H1 (cell line): ENCODE measurements around the gene HADHB. TPM values are rescaled to one million over a fixed set of nuclear protein-coding genes. Genes with fewer than 3 reads are reported as not detected.

Source experiments
- CTCF ChIA-PET: fragments of 300-600 bp; sonication (Branson Sonifier 250); formaldehyde crosslinking; loops from one replicate; lab custom pipeline; 2021; ENCODE audit not compliant: partially characterized antibody; lab: Charles Lee
- POLR2A ChIA-PET: fragments of 300-600 bp; sonication (Branson Sonifier 250); formaldehyde crosslinking; loops from one replicate; lab custom pipeline; 2021; ENCODE audit warnings: inconsistent platforms; ENCODE audit not compliant: partially characterized antibody; lab: Charles Lee
- DNase-seq, 2 experiments: peaks; one replicate each; pipeline versions ENCODE4 v3.0.0 to v3.0.0-alpha.2; 2010 to 2022; ENCODE audit warnings: low spot score in 2 of 2, low read depth in 1 of 2, mixed read lengths in 1 of 2
- FAIRE-seq: peaks from 2 replicates; lab custom pipeline; 2011; peaks lifted over from hg19 to GRCh38; lab: Jason Lieb, UNC
- H2AFZ ChIP-seq: 2 replicates; pipeline ENCODE4 v1.8.1; 2012; ENCODE audit warnings: low read length, inconsistent platforms
- H2AK5ac ChIP-seq: 2 replicates; pipeline ENCODE4 v1.6.1; 2013; ENCODE audit warnings: low read depth, low read length
- H2BK120ac ChIP-seq: replicated peaks from 2 replicates; pipeline ENCODE3; 2013; ENCODE audit warnings: low read depth, low read length, inconsistent platforms
- H2BK12ac ChIP-seq: 2 replicates; pipeline ENCODE4 v1.6.1; 2013; ENCODE audit warnings: low read depth, low read length
- H2BK15ac ChIP-seq: 2 replicates; pipeline ENCODE4 v1.6.1; 2013; ENCODE audit warnings: low read length
- H2BK20ac ChIP-seq: 2 replicates; pipeline ENCODE4 v1.6.1; 2013; ENCODE audit warnings: low read length
- H2BK5ac ChIP-seq: 2 replicates; pipeline ENCODE4 v1.6.1; 2013; ENCODE audit warnings: low read depth, low read length
- H3K14ac ChIP-seq: 2 replicates; pipeline ENCODE4 v1.6.1; 2013; ENCODE audit warnings: inconsistent platforms; ENCODE audit not compliant: insufficient read length
- H3K18ac ChIP-seq: 2 replicates; pipeline ENCODE4 v1.6.1; 2013; ENCODE audit warnings: low read length; ENCODE audit errors: extremely low read depth
- H3K23ac ChIP-seq: 2 replicates; pipeline ENCODE4 v1.6.1; 2013; ENCODE audit warnings: inconsistent platforms; ENCODE audit not compliant: insufficient read length
- H3K23me2 ChIP-seq: 2 replicates; pipeline ENCODE4 v1.6.1; 2013; ENCODE audit warnings: low read depth, low read length
- H3K27ac ChIP-seq: 2 replicates; pipeline ENCODE4 v1.6.1; 2011; ENCODE audit warnings: low read depth, low read length, inconsistent platforms
- H3K27me3 ChIP-seq, 4 experiments: replicated peaks in 1 of 4; 1 replicate in 1 of 4; 2 replicates in 3 of 4; pipeline versions ENCODE4 v1.6.1 to v1.8.1; 2011 to 2013; ENCODE audit warnings: low read length in 3 of 4, mild to moderate bottlenecking in 3 of 4, inconsistent platforms in 2 of 4, mixed read lengths in 2 of 4, moderate library complexity in 1 of 4; ENCODE audit not compliant: control insufficient read depth in 3 of 4, insufficient read depth in 3 of 4; ENCODE audit errors: extremely low read depth in 1 of 4
- H3K36me3 ChIP-seq, 4 experiments: 2 replicates each; pipeline versions ENCODE4 v1.6.1 to v1.8.1; 2011 to 2013; ENCODE audit warnings: mild to moderate bottlenecking in 4 of 4, low read length in 3 of 4, moderate library complexity in 2 of 4, control low read depth in 1 of 4, inconsistent platforms in 1 of 4; ENCODE audit not compliant: insufficient read depth in 4 of 4, control insufficient read depth in 2 of 4
- H3K4ac ChIP-seq: replicated peaks from 2 replicates; pipeline ENCODE3; 2013; ENCODE audit warnings: low read length, low read depth, mixed read lengths, inconsistent platforms; ENCODE audit not compliant: insufficient read length
- H3K4me1 ChIP-seq, 4 experiments: replicated peaks in 1 of 4; 1 replicate in 1 of 4; 2 replicates in 3 of 4; pipeline versions ENCODE4 v1.6.1 to v1.8.1; 2011 to 2013; ENCODE audit warnings: low read length in 3 of 4, inconsistent platforms in 2 of 4, mixed read lengths in 1 of 4; ENCODE audit not compliant: insufficient read depth in 4 of 4, control insufficient read depth in 3 of 4
- H3K4me2 ChIP-seq, 2 experiments: 2 replicates each; pipeline versions ENCODE4 v1.6.1 to v1.8.1; 2011 to 2013; ENCODE audit warnings: low read depth in 2 of 2, low read length in 2 of 2, control low read depth in 1 of 2, inconsistent platforms in 1 of 2, mild to moderate bottlenecking in 1 of 2; ENCODE audit not compliant: insufficient read depth in 1 of 2
- H3K4me3 ChIP-seq, 4 experiments: fragments of 200-600, 300-600 bp in 1 of 4; sonication (generic), shearing (Covaris generic), sonication (Bioruptor Twin) in 1 of 4; 2 replicates each; pipeline versions ENCODE4 v1.5.1 to v1.8.1; 2011 to 2016; ENCODE audit warnings: low read length in 4 of 4, low read depth in 3 of 4, control low read depth in 2 of 4, inconsistent platforms in 2 of 4, mild to moderate bottlenecking in 2 of 4, mixed read lengths in 1 of 4, moderate library complexity in 1 of 4; ENCODE audit not compliant: insufficient read depth in 2 of 4; ENCODE audit errors: extremely low read depth in 1 of 4
- H3K56ac ChIP-seq: replicated peaks from 2 replicates; pipeline ENCODE3; 2013; ENCODE audit warnings: low read depth, mild to moderate bottlenecking, mixed read lengths, low read length, inconsistent platforms; ENCODE audit not compliant: insufficient read length
- H3K79me1 ChIP-seq: 2 replicates; pipeline ENCODE4 v1.6.1; 2013; ENCODE audit warnings: low read depth, low read length, control low read depth
- H3K79me2 ChIP-seq, 2 experiments: 2 replicates each; pipeline versions ENCODE4 v1.6.1 to v1.8.1; 2012 to 2013; ENCODE audit warnings: low read length in 2 of 2, mild to moderate bottlenecking in 2 of 2, inconsistent platforms in 1 of 2; ENCODE audit not compliant: insufficient read depth in 2 of 2, control insufficient read depth in 1 of 2
- H3K9ac ChIP-seq, 4 experiments: replicated peaks in 1 of 4; 1 replicate in 1 of 4; 2 replicates in 3 of 4; pipeline versions ENCODE4 v1.6.1 to v1.8.1; 2011 to 2013; ENCODE audit warnings: low read depth in 3 of 4, low read length in 3 of 4, control low read depth in 2 of 4, mild to moderate bottlenecking in 2 of 4, moderate library complexity in 2 of 4, inconsistent platforms in 1 of 4; ENCODE audit errors: extremely low read depth in 1 of 4
- H3K9me3 ChIP-seq, 2 experiments: 2 replicates each; pipeline versions ENCODE4 v1.6.1 to v1.8.1; 2012 to 2013; ENCODE audit warnings: mild to moderate bottlenecking in 2 of 2, moderate library complexity in 2 of 2, control low read depth in 1 of 2, inconsistent platforms in 1 of 2, low read depth in 1 of 2, low read length in 1 of 2, mixed read lengths in 1 of 2; ENCODE audit not compliant: insufficient read depth in 2 of 2
- H4K20me1 ChIP-seq, 2 experiments: replicated peaks in 1 of 2; 2 replicates each; pipeline versions ENCODE3 to v1.8.1; 2011 to 2013; ENCODE audit warnings: inconsistent platforms in 2 of 2, low read length in 2 of 2, mild to moderate bottlenecking in 1 of 2; ENCODE audit not compliant: insufficient read depth in 2 of 2, control insufficient read depth in 1 of 2
- H4K5ac ChIP-seq: 2 replicates; pipeline ENCODE4 v1.6.1; 2013; ENCODE audit warnings: low read length, low read depth, mixed read lengths, inconsistent platforms; ENCODE audit not compliant: insufficient read length
- H4K8ac ChIP-seq: 2 replicates; pipeline ENCODE4 v1.8.0; 2013; ENCODE audit warnings: mild to moderate bottlenecking, moderate library complexity, low read length, inconsistent platforms; ENCODE audit not compliant: insufficient read depth; ENCODE audit errors: extremely low read depth
- H4K91ac ChIP-seq: replicated peaks from 2 replicates; pipeline ENCODE3; 2013; ENCODE audit warnings: low read length, mixed read lengths, inconsistent platforms; ENCODE audit not compliant: insufficient read length
- CHD2 ChIP-seq: IDR thresholded peaks from 2 replicates; pipeline ENCODE4 v1.6.1; 2012; ENCODE audit warnings: low read length, improper control_type of control experiment
- E2F6 ChIP-seq: IDR thresholded peaks from 2 replicates; pipeline ENCODE4 v1.6.1; 2012; ENCODE audit warnings: inconsistent platforms
- EZH2 ChIP-seq: fragments of 200-600 bp; sonication (generic); IDR thresholded peaks from 2 replicates; pipeline ENCODE4 v1.7.1; 2012; ENCODE audit warnings: low read depth, mild to moderate bottlenecking, moderate library complexity, low read length, inconsistent platforms; ENCODE audit not compliant: severe bottlenecking
- FOSL1 ChIP-seq: IDR thresholded peaks from 2 replicates; pipeline ENCODE4 v1.6.1; 2011; ENCODE audit warnings: mild to moderate bottlenecking, low read depth, low read length, moderate library complexity; ENCODE audit not compliant: insufficient read depth
- JUND ChIP-seq: IDR thresholded peaks from 2 replicates; pipeline ENCODE4 v1.6.1; 2011; ENCODE audit warnings: mild to moderate bottlenecking, improper control_type of control experiment, low read length
- MAX ChIP-seq: IDR thresholded peaks from 2 replicates; pipeline ENCODE4 v1.6.1; 2012; ENCODE audit warnings: inconsistent platforms
- PHF8 ChIP-seq: fragments of 200-600 bp; sonication (generic); conservative IDR thresholded peaks from 2 replicates; pipeline ENCODE4 v1.7.1; 2012; ENCODE audit warnings: low read depth, mild to moderate bottlenecking, inconsistent platforms, low read length, moderate library complexity
- RAD21 ChIP-seq, 2 experiments: IDR thresholded peaks in 1 of 2; conservative IDR thresholded peaks in 1 of 2; 2 replicates each; pipeline ENCODE4 v1.6.1; 2011; ENCODE audit warnings: low read depth in 2 of 2, low read length in 2 of 2, improper control_type of control experiment in 1 of 2, inconsistent platforms in 1 of 2, mild to moderate bottlenecking in 1 of 2, moderate library complexity in 1 of 2
- SRF ChIP-seq: IDR thresholded peaks from 2 replicates; pipeline ENCODE4 v1.6.1; 2011; ENCODE audit warnings: mild to moderate bottlenecking, low read depth, low read length, moderate library complexity
- TAF1 ChIP-seq: IDR thresholded peaks from 2 replicates; pipeline ENCODE4 v1.6.1; 2011; ENCODE audit warnings: mild to moderate bottlenecking, low read depth, low read length
- TAF7 ChIP-seq: optimal IDR thresholded peaks from 2 replicates; pipeline ENCODE3; 2011; ENCODE audit warnings: low read depth, mild to moderate bottlenecking, inconsistent platforms, low read length, moderate library complexity, borderline replicate concordance
- ZNF274 ChIP-seq: IDR thresholded peaks from 2 replicates; pipeline ENCODE4 v1.7.0; 2012; ENCODE audit warnings: low read length, borderline replicate concordance; ENCODE audit errors: extremely low read depth
- WGBS, 2 experiments: shearing (Covaris generic) in 1 of 2; methylation state at CpG; one replicate each; pipeline versions ENCODE4 v1.1.6 to v1.1.7; 2013 to 2015; ENCODE audit warnings: low lambda C conversion rate in 2 of 2, mixed read lengths in 2 of 2, inconsistent platforms in 1 of 2, low coverage in 1 of 2, missing lambda C conversion rate in 1 of 2; ENCODE audit not compliant: insufficient replicate concordance in 2 of 2, insufficient coverage in 1 of 2, insufficient read length in 1 of 2; ENCODE audit errors: extremely low coverage in 1 of 2, missing lambda C conversion rate in 1 of 2; 5-methylcytosine and 5-hydroxymethylcytosine counted together
- polyA plus RNA-seq, 7 experiments: library from polyadenylated mRNA; depleted of rRNA in 3 of 7; stranded (reverse) in 5 of 7; unstranded in 2 of 7; fragments of >200 nt in 5 of 7; fragments of 200-250 nt in 2 of 7; gene quantifications; 1 replicate in 5 of 7; 2 replicates in 1 of 7; 4 replicates in 1 of 7; pipeline versions ENCODE4 v1.2.1 to v1.2.3, GENCODE V29; 2011 to 2013; ENCODE audit warnings: missing spikeins in 2 of 7, mixed read lengths in 2 of 7
- total RNA-seq: library from RNA; stranded (reverse); fragmentation: NEBNext Ultra II Directional; extraction: Animal tissue kit (Norgen Biotek cat#: 25700); gene quantifications from 2 replicates; pipeline ENCODE4 v1.2.1, GENCODE V29; 2021
- TF ChIP-seq, protein P1 (sequence below): IDR thresholded peaks from 2 replicates; pipeline ENCODE4 v1.6.1; 2011; ENCODE audit warnings: low read depth, mild to moderate bottlenecking, low read length; ENCODE audit not compliant: insufficient read depth

HADHB gene
- total and polyA plus RNA-seq, 2 of the 8 experiments (the other 6 are each of a cell fraction or from before 2014, with no cell fraction given), result 47.7 to 52.3 TPM

DNA sequence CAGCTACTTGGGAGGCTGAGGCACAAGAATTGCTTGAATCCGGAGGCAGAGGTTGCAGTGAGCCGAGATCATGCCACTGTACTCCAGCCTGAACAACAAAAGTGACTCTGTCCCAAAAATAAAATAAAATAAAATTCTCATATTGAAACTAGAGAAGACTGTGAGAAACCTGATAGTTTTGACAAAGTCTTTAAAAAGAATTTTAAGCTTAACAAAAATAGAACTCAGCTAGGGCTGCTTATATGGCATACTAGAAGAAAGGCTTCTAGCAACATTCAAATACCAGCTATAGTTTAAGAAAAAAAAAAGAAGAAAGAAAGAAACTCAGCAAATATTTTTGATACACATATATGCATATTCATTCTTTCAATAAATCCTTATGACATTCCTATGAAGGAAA, 13.9 kb upstream of the HADHB start:
- FAIRE-seq (no peak), DNase-seq (no peak)
- 76% methylated on average over 2 of the region's 2 CpGs; no CpG with 5 or more reads in 1 of the 2 experiments for WGBS, 2 experiments
- H3K56ac ChIP-seq, result no peak overlapping the region
- no peak overlapping the region for H3K27ac ChIP-seq
- TF ChIP-seq PHF8 (no peak), JUND (no peak), TAF1 (no peak), FOSL1 (no peak), RAD21 (IDR thresholded peaks at IDR 0.05 in 1 of 2, conservative IDR thresholded peaks at IDR 0.05 in 1 of 2; ENCODE audit: low read depth in 2 of 2, low read length in 2 of 2) (no peak), SRF (no peak), E2F6 (no peak), EZH2 (no peak), TAF7 (no peak), CHD2 (no peak), ZNF274 (no peak), MAX (no peak)
- TF ChIP-seq, protein P1, sequence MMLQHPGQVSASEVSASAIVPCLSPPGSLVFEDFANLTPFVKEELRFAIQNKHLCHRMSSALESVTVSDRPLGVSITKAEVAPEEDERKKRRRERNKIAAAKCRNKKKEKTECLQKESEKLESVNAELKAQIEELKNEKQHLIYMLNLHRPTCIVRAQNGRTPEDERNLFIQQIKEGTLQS, result no peak
- no peak overlapping the region for H3K4me3 ChIP-seq
- no peak overlapping the region for H2BK120ac ChIP-seq
- H4K8ac ChIP-seq, result no peak overlapping the region
- no peak overlapping the region for H3K4ac ChIP-seq
- no peak overlapping the region for H3K9ac ChIP-seq
- H3K4me1 ChIP-seq, result no peaks in the 10 kb centered on the region
- H2BK12ac ChIP-seq, result no peak overlapping the region
- H3K79me2 ChIP-seq, result no peaks in the 10 kb centered on the region
- no peaks in the 10 kb centered on the region for H3K79me1 ChIP-seq
- H2BK15ac ChIP-seq, result no peak overlapping the region
- no peak overlapping the region for H3K4me2 ChIP-seq
- ChIA-PET CTCF (interaction anchor here (1.0 to 1.2 kb wide), 2 partner anchors 96 to 236 kb away, joined by 3 to 4 read pairs; no protein-coding TSS in a partner anchor), POLR2A (no interaction called here)
- peaks cover 18 to 89% (median 59%) of the 10 kb centered on the region in 4 experiments for H3K36me3 ChIP-seq
- no peak overlapping the region for H3K23ac ChIP-seq
- H3K14ac ChIP-seq, result no peak overlapping the region
- H2BK20ac ChIP-seq, result no peak overlapping the region
- no peak overlapping the region for H4K5ac ChIP-seq
- H3K23me2 ChIP-seq, result no peaks in the 10 kb centered on the region
- H2AK5ac ChIP-seq, result no peak overlapping the region
- no peak overlapping the region for H2BK5ac ChIP-seq
- H2AFZ ChIP-seq, result no peak overlapping the region
- no peaks in the 10 kb centered on the region for H3K9me3 ChIP-seq
- H4K20me1 ChIP-seq, result no peaks in the 10 kb centered on the region
- H3K27me3 ChIP-seq, result no peaks in the 10 kb centered on the region
- no peak overlapping the region for H3K18ac ChIP-seq
- no peak overlapping the region for H4K91ac ChIP-seq
